Progenitor cell of endocrine pancreas (in vitro differentiated cells): Measurements from ENCODE around the gene GBP6. TPM values are rescaled to one million over a fixed set of nuclear protein-coding genes. Genes with fewer than 3 reads are reported as not detected.

Experiments used
- total RNA-seq: library from RNA; stranded (reverse); gene quantifications from 2 replicates; pipeline ENCODE4 v1.2.1, GENCODE V29; 2021

The GBP6 gene
- total RNA-seq, 1 donor from 2014 or later = not detected

Other genes with a start within 250 kb of the GBP6 start
- 0.10 TPM in 1 of 2 replicates, not detected in the other for gene GBP2, start 237.9 kb upstream of the GBP6 start, total RNA-seq
- not detected in 2 replicates for gene GBP7, start 188.1 kb upstream of the GBP6 start, total RNA-seq
- 0.14 TPM in 1 of 2 replicates, not detected in the other for gene GBP4, start 165.1 kb upstream of the GBP6 start, total RNA-seq
- not detected in 2 replicates for gene GBP5, start 91.2 kb upstream of the GBP6 start, total RNA-seq
- gene LRRC8B, start 160.8 kb downstream of the GBP6 start, total RNA-seq = 22.2 and 23.0 TPM in 2 replicates